GM19455 (cell line): Measurements from ENCODE around the gene RASSF10.
"Not testable (repeated sequence)": the region's sequence is repeated elsewhere in the genome, so short reads cannot be mapped to it uniquely, and the experiment has no call there.

ENCODE experiments used
- ATAC-seq: cut with Tn5 transposase; IDR thresholded peaks from one replicate; pipeline ENCODE4 v1.9.1; 2021; ENCODE audit not compliant: unreplicated experiment

The RASSF10 gene

GRCh38 chr11:13019313-13019712 lies 10.2 kb downstream of the RASSF10 start:
- ATAC-seq, result no peak

- no peak for ATAC-seq
Observed at GRCh38 chr11:13023423-13023822, 14.3 kb downstream of the RASSF10 start.

- no peak for ATAC-seq
Observed at GRCh38 chr11:13026722-13027121, 17.6 kb downstream of the RASSF10 start.

- ATAC-seq, result no peak
Observed at GRCh38 chr11:13028322-13028721, 19.2 kb downstream of the RASSF10 start.

GRCh38 chr11:13029872-13030271 lies 20.8 kb downstream of the RASSF10 start:
- ATAC-seq, result no peak

- no peak for ATAC-seq
Observed at GRCh38 chr11:13030857-13031256, 21.7 kb downstream of the RASSF10 start.

GRCh38 chr11:13031349-13031748 lies 22.2 kb downstream of the RASSF10 start:
- no peak for ATAC-seq

- ATAC-seq, result no peak
Observed at GRCh38 chr11:13033760-13034533, 24.8 kb downstream of the RASSF10 start.

GRCh38 chr11:13035711-13036110 lies 26.6 kb downstream of the RASSF10 start:
- ATAC-seq, result no peak

GRCh38 chr11:13036235-13036634 lies 27.1 kb downstream of the RASSF10 start:
- ATAC-seq, result no peak

GRCh38 chr11:13038366-13038765 lies 29.2 kb downstream of the RASSF10 start:
- ATAC-seq, result no peak

GRCh38 chr11:13039126-13039525 lies 30.0 kb downstream of the RASSF10 start:
- ATAC-seq, result no peak

- ATAC-seq, result no peak
Observed at GRCh38 chr11:13040969-13041561, 31.9 kb downstream of the RASSF10 start.

- no peak for ATAC-seq
Observed at GRCh38 chr11:13042873-13043342, 33.8 kb downstream of the RASSF10 start.

- ATAC-seq, result no peak
Observed at GRCh38 chr11:13043912-13044628, 35.0 kb downstream of the RASSF10 start.

- ATAC-seq, result not testable (repeated sequence)
Observed at GRCh38 chr11:13045089-13045488, 36.0 kb downstream of the RASSF10 start.

- ATAC-seq, result no peak
Observed at GRCh38 chr11:13045734-13046133, 36.6 kb downstream of the RASSF10 start.

GRCh38 chr11:13046637-13047570 lies 37.8 kb downstream of the RASSF10 start:
- ATAC-seq, result no peak

- ATAC-seq, result no peak
Observed at GRCh38 chr11:13047884-13048283, 38.8 kb downstream of the RASSF10 start.

GRCh38 chr11:13051257-13051656 lies 42.1 kb downstream of the RASSF10 start:
- ATAC-seq, result no peak

- no peak for ATAC-seq
Observed at GRCh38 chr11:13052130-13052571, 43.0 kb downstream of the RASSF10 start.
